Nephron (organoid): ENCODE data around the gene AGPAT3.

Experiments
- H3K27ac Mint-ChIP-seq, 3 experiments: 2 replicates each; pipeline ENCODE4 v1.8.0; 2020; ENCODE audit warnings: mixed read lengths in 3 of 3, mild to moderate bottlenecking in 2 of 3, moderate library complexity in 1 of 3
- H3K27me3 Mint-ChIP-seq: 2 replicates; pipeline ENCODE4 v1.8.0; 2021; ENCODE audit warnings: low read depth, mild to moderate bottlenecking, moderate library complexity, mixed read lengths
- H3K36me3 Mint-ChIP-seq: 2 replicates; pipeline ENCODE4 v1.8.0; 2020; ENCODE audit warnings: low read depth, mixed read lengths
- H3K4me1 Mint-ChIP-seq: 2 replicates; pipeline ENCODE4 v1.8.0; 2020; ENCODE audit warnings: mixed read lengths
- H3K4me3 Mint-ChIP-seq, 3 experiments: 2 replicates each; pipeline ENCODE4 v1.8.0; 2020; ENCODE audit warnings: mild to moderate bottlenecking in 3 of 3, mixed read lengths in 3 of 3, moderate library complexity in 2 of 3
- H3K9me3 Mint-ChIP-seq: 2 replicates; pipeline ENCODE4 v1.8.0; 2020; ENCODE audit warnings: mixed read lengths
- TF ChIP-seq, protein P1 (sequence below), 3 experiments: fragments of 200-600 bp; sonication (generic); IDR thresholded peaks; one replicate each; pipeline ENCODE4 v1.5.0; 2021; ENCODE audit warnings: antibody characterized with exemption in 3 of 3; ENCODE audit not compliant: unreplicated experiment in 3 of 3

The AGPAT3 gene

GRCh38 chr21:43956019-43956669, 91.1 kb downstream of the AGPAT3 start:
- Mint-ChIP-seq H3K4me3 (peak overlapping the region in 2 of 3 experiments; percentile 14 to 47), H3K27me3 (no peaks in the 10 kb centered on the region), H3K27ac (peak overlapping the region; percentile 66 to 89 (median 79)), H3K4me1 (peaks cover 28% of the 10 kb centered on the region), H3K36me3 (peaks cover 9% of the 10 kb centered on the region), H3K9me3 (no peaks in the 10 kb centered on the region)
- TF ChIP-seq, protein P1, sequence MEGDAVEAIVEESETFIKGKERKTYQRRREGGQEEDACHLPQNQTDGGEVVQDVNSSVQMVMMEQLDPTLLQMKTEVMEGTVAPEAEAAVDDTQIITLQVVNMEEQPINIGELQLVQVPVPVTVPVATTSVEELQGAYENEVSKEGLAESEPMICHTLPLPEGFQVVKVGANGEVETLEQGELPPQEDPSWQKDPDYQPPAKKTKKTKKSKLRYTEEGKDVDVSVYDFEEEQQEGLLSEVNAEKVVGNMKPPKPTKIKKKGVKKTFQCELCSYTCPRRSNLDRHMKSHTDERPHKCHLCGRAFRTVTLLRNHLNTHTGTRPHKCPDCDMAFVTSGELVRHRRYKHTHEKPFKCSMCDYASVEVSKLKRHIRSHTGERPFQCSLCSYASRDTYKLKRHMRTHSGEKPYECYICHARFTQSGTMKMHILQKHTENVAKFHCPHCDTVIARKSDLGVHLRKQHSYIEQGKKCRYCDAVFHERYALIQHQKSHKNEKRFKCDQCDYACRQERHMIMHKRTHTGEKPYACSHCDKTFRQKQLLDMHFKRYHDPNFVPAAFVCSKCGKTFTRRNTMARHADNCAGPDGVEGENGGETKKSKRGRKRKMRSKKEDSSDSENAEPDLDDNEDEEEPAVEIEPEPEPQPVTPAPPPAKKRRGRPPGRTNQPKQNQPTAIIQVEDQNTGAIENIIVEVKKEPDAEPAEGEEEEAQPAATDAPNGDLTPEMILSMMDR (IDR thresholded peaks at IDR 0.05; ENCODE audit: unreplicated experiment in 3 of 3): no peak

GRCh38 chr21:43956670-43957035, 91.6 kb downstream of the AGPAT3 start:
- H3K27me3 Mint-ChIP-seq: no peaks in the 10 kb centered on the region
- TF ChIP-seq, protein P1 (IDR thresholded peaks at IDR 0.05; ENCODE audit: unreplicated experiment in 3 of 3): no peak

GRCh38 chr21:43957128-43957571, 92.1 kb downstream of the AGPAT3 start:
- no peaks in the 10 kb centered on the region for H3K9me3 Mint-ChIP-seq
- no peaks in the 10 kb centered on the region for H3K27me3 Mint-ChIP-seq
- TF ChIP-seq, protein P1 (IDR thresholded peaks at IDR 0.05; ENCODE audit: unreplicated experiment in 3 of 3): no peak
- H3K27ac Mint-ChIP-seq: peak overlapping the region; percentile 66 to 89 (median 79)
- H3K36me3 Mint-ChIP-seq: peaks cover 16% of the 10 kb centered on the region
- peaks cover 28% of the 10 kb centered on the region for H3K4me1 Mint-ChIP-seq
- H3K4me3 Mint-ChIP-seq: peak overlapping the region in 2 of 3 experiments; percentile 37 to 47

More at GRCh38 chr21:43956670-43957035, 91.6 kb downstream of the AGPAT3 start:
- Mint-ChIP-seq H3K36me3 (peaks cover 14% of the 10 kb centered on the region), H3K27ac (peak overlapping the region; percentile 66 to 89 (median 79)), H3K4me3 (peak overlapping the region; percentile 14 to 47 (median 37)), H3K9me3 (no peaks in the 10 kb centered on the region), H3K4me1 (peaks cover 28% of the 10 kb centered on the region)

DNA sequence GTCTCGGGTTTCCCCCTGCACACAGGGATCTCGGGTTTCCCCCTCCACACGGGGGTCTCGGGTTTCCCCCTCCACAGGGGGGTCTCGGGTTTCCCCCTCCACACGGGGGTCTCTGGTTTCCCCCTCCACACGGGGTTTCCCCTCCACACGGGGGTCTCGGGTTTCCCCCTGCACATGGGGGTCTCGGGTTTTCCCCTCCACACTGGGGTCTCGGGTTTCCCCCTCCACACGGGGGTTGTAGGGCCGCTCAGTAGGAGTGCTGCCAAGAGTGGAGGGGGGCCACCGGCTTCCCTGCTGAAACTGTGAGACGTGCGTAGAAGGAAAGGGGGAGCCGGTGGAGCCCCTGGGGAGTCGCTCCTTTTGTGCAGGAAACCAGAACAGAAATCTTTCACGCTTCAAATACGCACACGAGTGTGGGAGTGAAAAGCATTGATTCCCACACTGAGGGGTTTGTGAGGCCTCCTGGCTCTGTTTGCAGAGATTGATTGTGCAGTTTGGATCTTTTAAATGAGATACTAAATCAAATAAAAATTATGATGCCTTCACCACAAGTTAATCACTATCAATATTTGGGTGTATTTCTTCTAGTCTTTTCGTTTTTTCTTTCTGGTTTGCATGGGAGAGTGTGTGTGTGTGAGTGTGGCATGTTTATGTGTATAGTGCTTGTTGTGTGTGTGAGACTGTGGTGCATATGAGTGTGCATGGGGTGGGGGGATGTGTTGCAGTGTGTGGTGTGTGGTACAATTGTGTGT, 92.8 kb downstream of the AGPAT3 start:
- H3K4me1 Mint-ChIP-seq: peaks cover 26% of the 10 kb centered on the region
- TF ChIP-seq, protein P1 (IDR thresholded peaks at IDR 0.05; ENCODE audit: unreplicated experiment in 3 of 3): no peak
- no peak overlapping the region for H3K27ac Mint-ChIP-seq
- H3K36me3 Mint-ChIP-seq: peaks cover 20% of the 10 kb centered on the region
- H3K9me3 Mint-ChIP-seq: no peaks in the 10 kb centered on the region
- H3K27me3 Mint-ChIP-seq: no peaks in the 10 kb centered on the region
- H3K4me3 Mint-ChIP-seq: no peak overlapping the region

- TF ChIP-seq, protein P1 (IDR thresholded peaks at IDR 0.05; ENCODE audit: unreplicated experiment in 3 of 3): no peak
- Mint-ChIP-seq H3K27ac (no peak overlapping the region), H3K36me3 (peaks cover 26% of the 10 kb centered on the region), H3K4me1 (peaks cover 19% of the 10 kb centered on the region), H3K27me3 (no peaks in the 10 kb centered on the region), H3K4me3 (no peak overlapping the region), H3K9me3 (peaks cover under 1% of the 10 kb centered on the region)
Measured at GRCh38 chr21:43958364-43959158, 93.5 kb downstream of the AGPAT3 start.
